Spinal cord (tissue), 10 donors: ENCODE data around the gene CNTNAP4. TPM values are rescaled to one million over a fixed set of nuclear protein-coding genes. Genes with fewer than 3 reads are reported as not detected.

Source experiments
- DNase-seq, 6 donors: peaks; one replicate each; pipeline versions ENCODE4 v3.0.0 to v3.0.0-alpha.2; 2013 to 2015; ENCODE audit warnings: low spot score in 6 of 6, low read depth in 4 of 6
- H3K27ac ChIP-seq: one replicate; pipeline ENCODE4 v1.5.1; 2013; ENCODE audit warnings: low read depth, low read length, control low read depth
- H3K27me3 ChIP-seq: one replicate; pipeline ENCODE4 v1.6.1; 2013; ENCODE audit warnings: low read length; ENCODE audit not compliant: control insufficient read depth, insufficient read depth
- H3K36me3 ChIP-seq: one replicate; pipeline ENCODE4 v1.6.1; 2013; ENCODE audit warnings: low read length; ENCODE audit not compliant: control insufficient read depth, insufficient read depth
- H3K4me1 ChIP-seq: one replicate; pipeline ENCODE4 v1.6.1; 2013; ENCODE audit warnings: low read length; ENCODE audit not compliant: control insufficient read depth, insufficient read depth
- H3K4me3 ChIP-seq: one replicate; pipeline ENCODE4 v1.5.1; 2013; ENCODE audit warnings: low read depth, low read length, control low read depth
- H3K9me3 ChIP-seq: one replicate; pipeline ENCODE4 v1.6.1; 2013; ENCODE audit warnings: low read length; ENCODE audit not compliant: control insufficient read depth, insufficient read depth
- WGBS: methylation state at CpG from one replicate; pipeline ENCODE4 v1.1.5; 2013; ENCODE audit warnings: missing lambda C conversion rate; ENCODE audit not compliant: insufficient coverage; 5-methylcytosine and 5-hydroxymethylcytosine counted together
- polyA plus RNA-seq, 2 donors: library from polyadenylated mRNA; unstranded; fragments of 120-200 nt; gene quantifications; one replicate each; pipeline ENCODE4 v1.2.1, GENCODE V29; 2013; ENCODE audit not compliant: insufficient read length in 2 of 2
- small RNA-seq: library from RNA; depleted of rRNA; stranded (forward); fragments of <200 nt; gene quantifications from one replicate; pipeline ENCODE3, GENCODE V24; 2014; ENCODE audit warnings: low replicate concordance
- total RNA-seq, 2 donors: library from RNA; depleted of rRNA in 1 of 2; stranded (reverse); fragments of 120-200 nt in 1 of 2; fragments of >200 nt in 1 of 2; gene quantifications; one replicate each; pipeline versions ENCODE4 v1.2.3 to v1.2.4, GENCODE V29; 2013 to 2014
- donor health status: healthy.

The CNTNAP4 gene
- total and polyA plus RNA-seq, 4 donors = 17.3 to 56.0 (median 42.0) TPM

- peak in 1 of 6 donors; percentile 65 for DNase-seq
- no peaks in the 10 kb centered on the region for H3K9me3 ChIP-seq
- H3K27me3 ChIP-seq = no peaks in the 10 kb centered on the region
- no peak overlapping the region for H3K27ac ChIP-seq
- no CpG with 5 or more reads among the region's 5 CpGs for WGBS
- no peak overlapping the region for H3K4me3 ChIP-seq
- no peaks in the 10 kb centered on the region for H3K36me3 ChIP-seq
- no peaks in the 10 kb centered on the region for H3K4me1 ChIP-seq
These were observed 299.3 kb downstream of the CNTNAP4 start for GRCh38 chr16:76576526-76576925.

GRCh38 chr16:76577003-76577402 lies 299.8 kb downstream of the CNTNAP4 start:
- Histone ChIP-seq H3K27me3 (no peaks in the 10 kb centered on the region), H3K9me3 (no peaks in the 10 kb centered on the region), H3K4me1 (no peaks in the 10 kb centered on the region), H3K27ac (no peak overlapping the region), H3K4me3 (no peak overlapping the region), H3K36me3 (no peaks in the 10 kb centered on the region)
- peak in 1 of 6 donors; percentile 31 for DNase-seq
- no CpG with 5 or more reads among the region's 4 CpGs for WGBS

GRCh38 chr16:76579277-76579922 lies 302.2 kb downstream of the CNTNAP4 start:
- peak in 1 of 6 donors; percentile 40 for DNase-seq

GRCh38 chr16:76583466-76583865 lies 306.3 kb downstream of the CNTNAP4 start:
- peak overlapping the region; percentile 2 for H3K4me3 ChIP-seq
- DNase-seq = peak; percentile 31 to 97 (median 50)
- no peaks in the 10 kb centered on the region for H3K4me1 ChIP-seq
- no peaks in the 10 kb centered on the region for H3K36me3 ChIP-seq
- no peaks in the 10 kb centered on the region for H3K9me3 ChIP-seq
- no peaks in the 10 kb centered on the region for H3K27me3 ChIP-seq
- no peak overlapping the region for H3K27ac ChIP-seq
- 33% methylated on average over 1 of the region's 6 CpGs for whole genome bisulfite sequencing

More at GRCh38 chr16:76579277-76579922, 302.2 kb downstream of the CNTNAP4 start:
- Histone ChIP-seq H3K27ac (no peak overlapping the region), H3K27me3 (no peaks in the 10 kb centered on the region), H3K4me1 (no peaks in the 10 kb centered on the region), H3K36me3 (no peaks in the 10 kb centered on the region), H3K9me3 (no peaks in the 10 kb centered on the region), H3K4me3 (no peak overlapping the region)
- WGBS = 90% methylated on average over 9 of the region's 9 CpGs

GRCh38 chr16:76583945-76584344 lies 306.7 kb downstream of the CNTNAP4 start:
- no peak for DNase-seq
- no peaks in the 10 kb centered on the region for H3K9me3 ChIP-seq
- H3K27ac ChIP-seq = no peak overlapping the region
- H3K27me3 ChIP-seq = no peaks in the 10 kb centered on the region
- no peaks in the 10 kb centered on the region for H3K4me1 ChIP-seq
- WGBS = 66% methylated on average over 2 of the region's 2 CpGs
- no peak overlapping the region for H3K4me3 ChIP-seq
- H3K36me3 ChIP-seq = no peaks in the 10 kb centered on the region

GRCh38 chr16:76598498-76598897 lies 321.3 kb downstream of the CNTNAP4 start:
- no peaks in the 10 kb centered on the region for H3K4me1 ChIP-seq
- 97% methylated on average over 6 of the region's 7 CpGs for WGBS
- no peaks in the 10 kb centered on the region for H3K36me3 ChIP-seq
- no peak for DNase-seq
- H3K4me3 ChIP-seq = no peak overlapping the region
- H3K27ac ChIP-seq = no peak overlapping the region
- no peaks in the 10 kb centered on the region for H3K27me3 ChIP-seq
- H3K9me3 ChIP-seq = no peaks in the 10 kb centered on the region

- no peak overlapping the region for H3K27ac ChIP-seq
- H3K9me3 ChIP-seq = no peaks in the 10 kb centered on the region
- DNase-seq = no peak
- H3K27me3 ChIP-seq = no peaks in the 10 kb centered on the region
- WGBS = 95% methylated on average over 3 of the region's 4 CpGs
- H3K36me3 ChIP-seq = no peaks in the 10 kb centered on the region
- H3K4me1 ChIP-seq = no peaks in the 10 kb centered on the region
- no peak overlapping the region for H3K4me3 ChIP-seq
These were observed 330.1 kb downstream of the CNTNAP4 start for GRCh38 chr16:76607317-76607716.

Small RNA genes within 50 kb of the gene (small RNA-seq; reads per million reads assigned to genes)
- not detected for gene RF00133
- gene RN7SKP233 = not detected
